ENCODE measurements around the gene ID1. TPM values are rescaled to one million over a fixed set of nuclear protein-coding genes. Genes with fewer than 3 reads are reported as not detected.
"Not testable (repeated sequence)": the region's sequence is repeated elsewhere in the genome, so short reads cannot be mapped to it uniquely, and the experiment has no call there.

The ID1 gene
- total RNA-seq, 1 experiment from 2014 or later = 1,479 TPM

DNA sequence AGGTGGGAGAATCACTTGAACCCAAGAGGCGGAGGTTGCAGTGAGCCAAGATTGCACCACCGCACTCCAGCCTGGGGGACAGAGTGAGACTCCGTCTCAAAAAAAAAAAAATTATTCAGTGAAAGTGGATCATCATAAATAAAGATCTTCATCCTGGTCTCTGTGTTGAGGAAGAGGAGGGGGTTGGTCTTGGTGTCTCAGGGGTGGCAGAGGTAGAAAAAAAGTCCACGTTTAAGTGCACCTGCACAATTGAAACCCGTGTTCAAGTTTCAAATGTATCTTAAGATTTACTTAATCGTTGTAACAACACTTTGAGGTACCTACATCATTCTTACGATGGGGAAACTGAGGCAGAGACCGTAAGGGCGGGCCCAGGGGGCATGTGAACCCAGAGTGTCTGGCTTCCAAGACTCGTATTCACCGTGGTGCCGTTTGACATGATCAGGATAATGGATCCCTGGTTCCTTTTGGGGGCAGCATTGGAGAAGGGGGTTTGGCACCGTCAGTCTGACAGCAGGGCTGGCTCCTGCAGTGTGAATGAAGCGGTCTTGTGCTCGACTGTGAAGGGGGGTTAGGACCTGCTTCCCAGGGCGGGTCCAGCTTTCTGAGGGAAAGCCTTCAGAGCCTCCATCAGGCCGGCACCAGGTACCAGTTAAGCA is 32.9 kb upstream of the ID1 start:
- in situ Hi-C loops (cut with HindIII; ENCODE audit: low pct_unique_long_range_greater_than_20kb, low sequenced_read_pairs) = no loop called here
- DNase-seq (ENCODE audit: low read depth) = no peak

DNA sequence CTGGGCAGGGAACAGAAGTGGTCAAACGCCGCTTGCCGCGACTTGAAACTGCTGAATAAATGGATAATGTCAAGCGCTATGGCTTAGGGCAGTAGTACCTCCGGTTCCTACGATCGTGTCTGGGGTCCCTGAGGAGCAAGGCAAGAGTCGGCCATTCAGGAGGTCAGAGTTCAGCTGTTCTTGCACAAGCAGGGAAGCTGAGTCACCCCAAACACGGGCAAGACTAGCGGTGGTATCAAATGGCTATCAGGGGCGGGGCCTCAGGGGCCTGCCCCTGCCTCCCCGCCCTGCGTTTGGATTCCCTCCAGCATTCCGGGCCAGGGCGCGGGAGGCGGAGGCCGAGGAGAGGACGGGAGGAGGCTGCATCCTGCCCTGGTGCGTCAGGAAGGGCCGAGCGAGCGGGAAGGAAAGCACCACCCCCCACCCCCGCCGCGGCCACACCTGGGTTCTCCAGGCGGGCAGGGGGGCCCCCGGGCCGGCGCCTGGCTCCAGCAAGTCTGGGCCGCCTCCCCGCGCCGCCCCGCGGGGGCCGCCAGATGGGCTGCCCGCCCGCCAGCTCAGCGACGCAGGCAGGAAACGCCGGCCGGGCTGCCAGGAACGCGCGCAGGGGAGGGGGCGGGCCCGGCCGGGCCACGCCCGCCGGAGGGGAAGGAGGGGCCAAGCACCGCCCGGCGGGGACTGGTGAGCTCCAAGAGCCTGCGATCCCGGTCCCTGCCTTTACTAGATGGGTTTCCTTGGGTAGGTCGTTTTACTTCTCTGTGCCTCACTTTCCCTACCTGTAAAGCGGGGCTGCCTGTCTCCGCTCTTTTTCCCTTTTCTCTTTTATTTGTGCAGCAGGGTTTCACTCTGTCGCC is 32.2 kb upstream of the ID1 start:
- in situ Hi-C loops (cut with HindIII; ENCODE audit: low pct_unique_long_range_greater_than_20kb, low sequenced_read_pairs) = no loop called here
- DNase-seq (ENCODE audit: low read depth) = peak; percentile 100

DNA sequence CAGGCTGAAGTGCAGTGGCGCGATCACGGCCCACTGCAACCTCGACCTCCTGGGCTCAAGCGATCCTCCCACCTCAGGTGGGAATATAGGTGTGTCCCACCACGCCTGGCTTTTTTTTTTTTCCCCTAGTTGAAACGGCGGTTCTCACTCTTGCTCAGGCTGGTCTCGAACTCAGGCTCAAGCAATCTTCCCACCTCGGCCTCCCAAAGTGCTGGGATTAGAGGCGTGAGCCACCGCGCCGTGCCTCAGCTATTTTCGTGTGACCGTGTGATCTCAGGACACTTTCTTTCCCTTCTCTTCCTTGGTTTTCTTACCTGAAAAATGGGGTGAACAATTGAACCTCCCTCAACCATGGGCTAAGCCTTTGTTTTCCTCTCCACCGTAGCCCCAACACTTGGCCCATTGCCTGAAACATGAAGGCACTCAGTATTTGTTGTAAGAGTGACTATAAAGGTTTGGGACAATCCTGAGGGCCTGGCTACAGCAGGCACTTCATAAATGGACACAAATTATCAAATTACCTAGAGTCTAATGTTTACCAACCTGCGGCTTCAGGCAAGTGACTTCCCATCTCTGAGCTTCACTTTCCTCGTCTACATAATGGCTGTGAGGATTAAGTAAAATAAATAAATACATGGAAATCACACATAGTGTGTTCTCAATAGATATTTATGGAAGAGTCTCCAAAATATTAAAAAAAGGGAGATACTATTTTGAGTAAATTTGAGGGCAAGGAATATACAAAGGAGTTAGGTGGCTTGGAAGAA is 31.4 kb upstream of the ID1 start:
- in situ Hi-C loops (cut with HindIII; ENCODE audit: low pct_unique_long_range_greater_than_20kb, low sequenced_read_pairs) = no loop called here

DNA sequence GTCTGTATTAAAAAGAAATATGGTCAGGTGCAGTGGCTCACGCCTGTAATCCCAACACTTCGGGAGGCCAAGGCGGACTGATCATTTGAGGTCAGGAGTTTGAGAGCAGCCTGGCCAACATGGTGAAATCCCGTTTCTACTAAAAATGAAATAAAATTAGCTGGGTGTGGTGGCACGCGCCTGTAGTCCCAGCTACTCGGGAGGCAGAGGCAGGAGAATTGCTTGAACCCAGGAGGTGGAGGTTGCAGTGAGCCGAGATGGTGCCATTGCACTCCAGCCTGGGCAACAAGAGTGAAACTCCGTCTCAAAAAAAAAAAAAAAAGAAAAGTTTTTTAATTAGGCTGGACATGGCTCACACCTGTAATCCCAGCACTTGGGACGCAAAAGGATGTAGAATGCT is 30.1 kb upstream of the ID1 start:
- in situ Hi-C loops (cut with HindIII; ENCODE audit: low pct_unique_long_range_greater_than_20kb, low sequenced_read_pairs); DNase-seq (ENCODE audit: low read depth): not testable (repeated sequence)

More for the DNA sequence above, 31.4 kb upstream of the ID1 start:
- DNase-seq (ENCODE audit: low read depth) = peak; percentile 61

DNA sequence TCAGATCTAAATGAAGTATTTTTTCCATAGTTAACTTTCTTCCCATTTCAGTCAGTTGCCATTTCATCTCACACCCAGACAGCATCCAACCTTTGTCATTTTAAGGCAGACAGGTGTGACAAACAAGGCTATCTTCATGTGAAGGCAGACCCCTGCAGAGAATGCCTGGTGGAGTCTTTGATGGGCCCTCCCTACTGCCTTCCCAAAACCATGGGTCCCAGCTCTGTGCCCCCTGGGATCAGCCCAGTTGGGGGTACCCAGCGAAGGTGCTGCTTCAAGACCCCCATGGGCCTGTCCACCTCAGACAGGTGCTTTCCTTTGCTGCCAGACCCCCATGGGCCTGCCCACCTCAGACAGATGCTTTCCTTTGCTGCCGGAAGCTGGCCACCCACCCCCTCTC is 28.3 kb upstream of the ID1 start:
- DNase-seq (ENCODE audit: low read depth) = no peak
- in situ Hi-C loops (cut with HindIII; ENCODE audit: low pct_unique_long_range_greater_than_20kb, low sequenced_read_pairs) = no loop called here

DNA sequence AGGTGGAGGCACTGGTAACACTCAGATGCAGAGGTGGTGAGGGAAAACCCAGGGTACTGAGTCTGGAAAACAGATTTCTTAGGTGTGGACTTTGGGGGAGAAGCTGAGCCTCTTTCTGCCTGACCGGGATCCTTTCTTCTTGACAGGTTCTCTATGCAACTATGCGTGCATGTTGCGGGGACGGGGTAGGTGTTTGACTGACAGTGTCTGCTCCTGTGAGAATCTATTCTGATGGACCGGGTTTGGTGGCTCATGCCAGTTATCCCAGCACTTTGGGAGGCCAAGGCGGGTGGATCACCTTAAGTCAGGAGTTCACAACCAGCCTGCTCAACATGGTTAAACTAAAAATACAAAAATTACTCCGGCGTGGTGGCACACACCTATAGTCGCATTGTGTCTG is 27.9 kb upstream of the ID1 start:
- in situ Hi-C loops (cut with HindIII; ENCODE audit: low pct_unique_long_range_greater_than_20kb, low sequenced_read_pairs) = no loop called here

DNA sequence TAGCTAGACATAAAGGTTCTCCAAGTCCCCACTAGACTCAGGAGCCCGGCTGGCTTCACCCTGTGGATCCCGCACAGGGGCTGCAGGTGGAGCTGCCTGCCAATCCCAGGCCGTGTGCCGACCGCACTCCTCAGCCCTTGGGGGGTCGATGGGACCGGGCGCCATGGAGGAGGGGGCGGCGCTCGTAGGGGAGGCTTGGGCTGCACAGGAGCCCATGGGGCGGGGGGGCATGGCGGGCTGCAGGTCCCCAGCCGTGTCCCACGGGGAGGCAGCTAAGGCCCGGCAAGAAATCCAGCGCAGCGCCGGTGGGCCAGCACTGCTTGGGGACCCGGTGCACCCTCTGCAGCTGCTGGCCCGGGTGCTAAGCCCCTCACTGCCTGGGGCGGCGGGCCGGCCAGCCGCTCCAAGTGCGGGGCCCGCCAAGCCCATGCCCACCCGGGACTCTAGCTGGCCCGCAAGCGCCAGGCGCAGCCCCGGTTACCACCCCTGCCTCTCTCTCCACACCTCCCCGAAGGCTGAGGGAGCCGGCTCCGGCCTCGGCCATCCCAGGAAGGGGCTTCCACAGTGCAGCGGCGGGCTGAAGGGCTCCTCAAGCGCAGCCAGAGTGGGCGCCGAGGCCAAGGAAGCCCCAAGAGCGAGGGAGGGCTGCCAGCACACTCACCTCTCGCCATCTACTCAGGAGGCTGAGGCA is 26.5 kb upstream of the ID1 start:
- no peak for DNase-seq (ENCODE audit: low read depth)
- in situ Hi-C loops (cut with HindIII; ENCODE audit: low pct_unique_long_range_greater_than_20kb, low sequenced_read_pairs) = no loop called here

More for the DNA sequence above, 27.9 kb upstream of the ID1 start:
- no peak for DNase-seq (ENCODE audit: low read depth)

DNA sequence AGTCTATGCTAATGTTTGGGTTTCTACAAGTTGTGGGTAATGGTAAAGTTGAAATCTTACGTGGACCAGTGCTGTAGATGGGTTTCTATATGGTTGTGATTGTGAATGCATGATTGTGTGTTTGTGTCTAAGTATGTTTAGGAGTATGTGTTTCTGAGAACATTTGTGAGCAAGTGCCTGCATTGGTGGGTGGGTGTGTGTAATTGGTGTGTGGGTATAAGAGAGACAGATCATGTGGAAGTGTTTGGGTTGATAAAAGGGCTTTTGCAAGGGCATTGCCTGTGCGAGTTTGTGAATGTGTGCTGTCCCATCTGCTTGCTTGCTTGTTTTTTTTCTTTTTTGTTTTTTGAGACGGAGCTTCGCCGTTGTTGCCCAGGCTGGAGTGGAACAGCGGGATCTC is 25.8 kb upstream of the ID1 start:
- DNase-seq (ENCODE audit: low read depth) = no peak
- in situ Hi-C loops (cut with HindIII; ENCODE audit: low pct_unique_long_range_greater_than_20kb, low sequenced_read_pairs) = no loop called here

DNA sequence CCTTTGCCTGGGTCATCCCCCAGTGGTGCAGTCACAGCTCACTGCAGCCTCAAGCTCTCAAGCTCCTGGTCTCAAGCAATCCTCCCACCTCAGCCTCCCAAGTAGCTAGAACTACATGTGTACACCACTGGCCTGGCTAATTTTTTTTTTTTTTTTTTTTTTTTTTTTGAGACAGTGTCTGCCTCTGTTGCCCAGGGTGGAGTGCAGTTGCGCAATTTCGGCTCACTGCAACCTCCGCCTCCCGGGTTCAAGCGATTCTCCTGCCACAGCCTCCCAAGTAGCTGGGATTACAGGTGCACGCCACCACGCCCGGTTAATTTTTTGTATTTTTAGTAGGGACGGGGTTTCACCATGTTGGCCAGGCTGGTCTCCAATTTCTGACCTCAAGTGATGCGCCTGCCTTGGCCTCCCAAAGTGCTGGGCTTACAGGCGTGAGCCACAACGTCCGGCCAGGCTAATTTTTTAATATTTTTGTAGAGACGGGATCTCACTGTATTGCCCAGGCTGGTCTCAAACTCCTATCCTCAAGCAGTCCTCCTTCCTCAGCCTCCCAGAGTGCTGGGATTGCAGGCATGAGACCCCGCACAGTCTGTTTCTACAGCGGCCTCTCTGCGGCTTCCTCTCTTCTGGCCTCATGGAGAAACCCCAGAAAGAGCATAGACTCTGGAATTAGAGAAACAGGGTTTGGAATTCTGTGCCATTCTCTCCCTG is 25.0 kb upstream of the ID1 start:
- DNase-seq (ENCODE audit: low read depth); in situ Hi-C loops (cut with HindIII; ENCODE audit: low pct_unique_long_range_greater_than_20kb, low sequenced_read_pairs): not testable (repeated sequence)

DNA sequence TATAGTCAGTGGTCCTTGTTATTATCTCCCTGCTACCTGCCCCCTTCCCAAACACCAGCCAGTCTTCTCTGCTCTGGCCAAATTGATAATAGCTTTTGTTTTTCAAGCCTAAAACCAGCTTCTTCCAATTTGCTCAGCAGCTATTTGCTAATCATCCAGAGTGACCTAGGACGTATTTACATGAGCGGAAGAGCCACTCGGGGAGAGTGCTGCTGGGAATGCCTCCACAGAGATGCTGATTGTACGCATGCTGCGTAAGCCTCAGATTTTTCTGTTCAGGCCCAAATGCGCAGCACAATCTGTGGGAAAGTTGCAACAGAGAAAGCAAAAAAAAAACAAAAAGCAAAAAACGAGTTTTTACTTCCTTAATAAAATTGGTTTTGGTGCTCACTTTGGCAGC is 24.4 kb upstream of the ID1 start:
- in situ Hi-C loops (cut with HindIII; ENCODE audit: low pct_unique_long_range_greater_than_20kb, low sequenced_read_pairs) = no loop called here

DNA sequence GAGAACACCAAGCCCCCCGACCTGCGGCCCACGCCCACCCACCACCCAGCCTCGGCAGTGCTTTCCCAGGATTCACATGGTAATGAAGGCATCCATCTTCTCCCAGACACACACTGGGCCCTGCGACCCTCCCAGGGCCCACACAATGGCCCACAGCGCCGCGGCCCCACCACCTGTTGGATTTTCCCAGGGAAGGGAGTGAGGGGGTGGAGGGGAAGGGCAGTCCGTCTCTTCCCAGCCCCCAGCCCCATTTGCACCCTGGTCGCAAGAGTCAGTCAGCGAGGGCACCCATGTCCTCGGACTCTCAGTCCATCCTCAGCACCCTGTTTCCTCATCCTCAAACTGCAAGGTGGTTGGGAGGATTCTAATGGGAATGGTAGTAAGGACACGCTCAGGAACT is 23.7 kb upstream of the ID1 start:
- in situ Hi-C loops (cut with HindIII; ENCODE audit: low pct_unique_long_range_greater_than_20kb, low sequenced_read_pairs) = no loop called here
- DNase-seq (ENCODE audit: low read depth) = no peak

More for the DNA sequence above, 24.4 kb upstream of the ID1 start:
- no peak for DNase-seq (ENCODE audit: low read depth)

DNA sequence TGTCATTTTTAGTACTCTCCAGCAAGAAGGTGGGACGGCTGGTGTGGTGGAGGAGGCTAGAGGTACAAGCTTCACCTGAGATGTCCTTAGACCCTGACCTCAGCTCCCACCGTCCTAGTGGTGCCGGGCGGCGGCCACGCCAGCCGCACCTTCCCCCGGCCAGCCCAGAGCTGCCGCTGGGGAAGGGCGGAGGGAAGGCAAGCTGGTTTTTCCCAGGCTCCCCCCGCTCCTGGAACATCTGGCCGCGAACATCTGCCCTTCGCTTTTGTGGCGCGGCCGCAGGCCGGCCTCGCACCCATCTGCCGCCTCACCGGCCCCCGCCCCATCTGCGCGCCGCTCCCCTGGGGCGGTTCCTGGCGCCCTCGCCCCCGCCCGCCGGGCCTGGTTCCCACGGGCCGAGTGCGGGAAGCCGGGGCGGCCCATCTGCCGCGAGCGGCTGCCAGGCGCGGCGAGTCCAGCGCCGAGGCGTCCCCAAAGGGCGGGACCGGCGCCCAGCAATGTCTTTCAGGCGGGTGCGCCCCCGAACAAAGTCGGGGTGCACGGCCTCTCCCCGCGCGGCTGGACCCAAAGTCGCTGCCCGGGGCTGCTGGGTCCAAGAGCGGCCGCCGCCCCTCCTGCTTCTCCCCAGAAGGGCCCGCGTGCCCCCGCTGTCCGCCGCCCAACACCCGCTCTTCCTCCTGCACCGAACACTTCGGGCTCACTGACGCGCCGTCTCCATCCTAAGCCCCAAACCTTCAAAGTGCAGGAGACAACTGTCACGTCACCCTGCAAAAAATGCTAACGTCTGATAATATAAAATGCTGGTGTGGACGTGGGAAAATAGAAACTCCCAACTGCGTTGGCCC is 17.3 kb upstream of the ID1 start:
- in situ Hi-C loops (cut with HindIII; ENCODE audit: low pct_unique_long_range_greater_than_20kb, low sequenced_read_pairs) = no loop called here
- DNase-seq (ENCODE audit: low read depth) = no peak

DNA sequence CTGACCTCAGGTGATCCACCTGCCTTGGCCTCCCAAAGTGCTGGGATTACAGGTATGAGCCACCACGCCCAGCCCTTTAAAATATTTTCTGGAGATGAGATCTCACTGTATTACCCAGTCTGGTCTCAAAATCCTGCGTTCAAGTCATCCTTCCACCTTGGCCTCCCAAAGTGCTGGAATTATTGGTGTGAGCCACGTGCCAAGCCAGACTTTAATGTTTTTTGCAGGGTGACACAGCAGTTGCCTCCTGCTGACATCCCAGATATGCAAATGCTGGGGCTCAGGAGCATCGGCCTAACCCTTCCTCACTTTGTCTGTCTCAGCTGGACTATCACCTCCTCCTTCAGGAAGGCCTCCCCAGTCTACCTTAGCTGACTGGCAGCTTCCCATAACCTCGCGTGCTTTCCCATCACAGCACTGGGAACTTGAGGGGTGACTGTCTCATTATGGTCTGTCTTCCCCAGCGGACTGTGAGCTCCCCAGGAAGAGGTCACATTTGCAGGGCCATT is 14.3 kb upstream of the ID1 start:
- DNase-seq (ENCODE audit: low read depth) = peak; percentile 15
- in situ Hi-C loops (cut with HindIII; ENCODE audit: low pct_unique_long_range_greater_than_20kb, low sequenced_read_pairs) = no loop called here

DNA sequence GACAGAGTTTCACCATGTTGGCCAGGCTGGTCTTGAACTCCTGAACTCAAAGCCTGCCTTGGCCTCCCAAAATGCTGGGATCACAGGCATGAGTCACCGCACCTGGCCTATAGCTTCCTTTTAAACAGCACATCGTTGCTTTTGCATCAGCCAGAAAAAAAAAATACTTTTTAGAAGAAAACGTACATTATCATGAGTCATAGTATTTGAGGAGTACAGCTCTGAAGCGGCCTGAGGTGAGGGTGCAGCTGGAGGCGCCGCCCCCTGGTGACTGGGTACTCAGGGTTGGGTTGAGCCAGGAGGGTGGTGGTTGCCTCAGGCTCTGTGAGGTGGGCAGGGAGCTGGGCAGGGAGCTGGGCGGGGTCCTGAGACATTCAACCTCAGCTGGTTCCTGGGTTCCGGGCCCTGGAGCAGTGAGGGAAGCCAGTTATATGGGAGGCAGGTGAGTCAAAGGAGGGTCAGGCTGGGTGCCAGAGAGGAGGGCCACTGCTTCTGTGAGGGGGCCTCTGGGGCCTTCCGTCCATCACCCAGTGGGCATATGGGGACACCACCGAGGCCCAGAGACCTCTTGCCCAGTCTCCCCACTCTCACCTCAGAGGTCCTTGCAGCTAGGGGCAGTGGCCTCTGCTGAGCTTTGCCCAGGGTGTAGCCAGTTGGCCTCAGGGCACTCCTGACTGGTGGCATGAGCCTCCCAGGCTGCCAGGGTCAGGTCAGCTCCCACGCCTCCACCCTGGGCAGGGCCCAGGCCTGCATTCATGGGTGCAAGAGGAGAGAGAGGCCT is 11.7 kb upstream of the ID1 start:
- in situ Hi-C loops (cut with HindIII; ENCODE audit: low pct_unique_long_range_greater_than_20kb, low sequenced_read_pairs) = no loop called here
- peak; percentile 100 for DNase-seq (ENCODE audit: low read depth)

DNA sequence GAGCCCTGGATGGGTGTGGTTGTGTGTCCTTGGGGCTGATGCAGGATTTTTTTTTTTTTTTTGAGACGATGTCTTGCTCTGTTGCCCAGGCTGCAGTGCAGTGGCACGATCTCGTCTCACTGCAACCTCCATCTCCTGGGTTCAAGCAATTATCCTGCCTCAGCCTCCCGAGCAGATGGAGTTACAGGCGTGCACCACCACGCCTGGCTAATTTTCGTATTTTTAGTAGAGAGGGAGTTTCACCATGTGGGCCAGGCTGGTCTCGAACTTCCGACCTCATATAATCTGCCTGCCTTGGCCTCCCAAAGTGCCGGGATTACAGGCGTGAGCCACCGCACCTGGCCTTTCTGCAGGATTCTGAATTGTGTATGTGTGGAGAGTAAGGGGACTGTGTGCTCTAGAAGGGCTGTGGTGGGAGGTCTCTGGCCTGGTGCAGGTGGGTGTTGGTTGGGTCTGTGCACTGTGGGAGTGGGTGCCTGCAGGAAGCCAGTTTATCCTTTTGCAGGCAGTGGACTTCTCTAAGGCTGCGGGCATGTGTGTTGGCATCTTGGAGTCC is 11.0 kb upstream of the ID1 start:
- in situ Hi-C loops (cut with HindIII; ENCODE audit: low pct_unique_long_range_greater_than_20kb, low sequenced_read_pairs) = no loop called here
- DNase-seq (ENCODE audit: low read depth) = no peak
